Progenitor cell of endocrine pancreas (in vitro differentiated cells): ENCODE data around the gene DISP2. TPM values are rescaled to one million over a fixed set of nuclear protein-coding genes. Genes with fewer than 3 reads are reported as not detected.
A peak's percentile ranks its signal among the peaks of the same experiment; 100 is the strongest.

Experiments used
- DNase-seq: peaks from one replicate; pipeline ENCODE4 v3.0.0; 2021; ENCODE audit warnings: low spot score; ENCODE audit not compliant: unreplicated experiment
- H3K27ac Mint-ChIP-seq: 2 replicates; pipeline ENCODE4 v1.8.0; 2021; ENCODE audit warnings: mild to moderate bottlenecking, moderate library complexity, mixed read lengths
- H3K27me3 Mint-ChIP-seq: 2 replicates; pipeline ENCODE4 v1.8.0; 2021; ENCODE audit warnings: mixed read lengths
- H3K36me3 Mint-ChIP-seq: 2 replicates; pipeline ENCODE4 v1.8.0; 2022; ENCODE audit warnings: mixed read lengths; ENCODE audit not compliant: insufficient read depth
- H3K4me1 Mint-ChIP-seq: 2 replicates; pipeline ENCODE4 v1.8.0; 2021; ENCODE audit warnings: low read depth, mixed read lengths
- H3K4me3 Mint-ChIP-seq: 2 replicates; pipeline ENCODE4 v1.8.0; 2021; ENCODE audit warnings: low read depth, mild to moderate bottlenecking, moderate library complexity, mixed read lengths
- H3K9me3 Mint-ChIP-seq: 2 replicates; pipeline ENCODE4 v1.8.0; 2021; ENCODE audit warnings: low read depth, mixed read lengths
- total RNA-seq: library from RNA; stranded (reverse); gene quantifications from 2 replicates; pipeline ENCODE4 v1.2.1, GENCODE V29; 2021
- TF ChIP-seq, protein P1 (sequence below): fragments of 200-600 bp; sonication (generic); IDR thresholded peaks from one replicate; pipeline ENCODE4 v1.5.0; 2021; ENCODE audit warnings: antibody characterized with exemption, mild to moderate bottlenecking; ENCODE audit not compliant: unreplicated experiment

Gene DISP2
- total RNA-seq, 1 donor from 2014 or later = 3.2 TPM

DNA sequence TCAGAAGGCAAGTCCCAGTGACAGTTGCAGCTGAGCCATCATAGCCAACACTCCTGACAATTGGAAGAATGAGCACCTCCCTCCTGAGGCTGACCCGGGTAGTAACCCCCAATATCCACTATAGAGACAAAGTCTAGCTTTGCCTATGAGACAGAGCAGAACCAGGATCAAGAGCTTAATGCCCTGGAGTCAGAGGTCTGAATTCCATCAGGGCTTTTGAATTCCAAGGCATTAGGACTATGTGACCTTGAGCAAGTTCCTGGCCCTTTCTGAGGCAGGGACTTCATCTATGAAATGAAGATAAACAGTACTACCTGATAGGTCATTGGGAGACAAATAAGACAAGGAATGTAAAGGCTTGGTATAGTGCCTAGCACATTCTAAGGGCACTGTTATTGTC, 37.6 kb upstream of the DISP2 start:
- TF ChIP-seq, protein P1, sequence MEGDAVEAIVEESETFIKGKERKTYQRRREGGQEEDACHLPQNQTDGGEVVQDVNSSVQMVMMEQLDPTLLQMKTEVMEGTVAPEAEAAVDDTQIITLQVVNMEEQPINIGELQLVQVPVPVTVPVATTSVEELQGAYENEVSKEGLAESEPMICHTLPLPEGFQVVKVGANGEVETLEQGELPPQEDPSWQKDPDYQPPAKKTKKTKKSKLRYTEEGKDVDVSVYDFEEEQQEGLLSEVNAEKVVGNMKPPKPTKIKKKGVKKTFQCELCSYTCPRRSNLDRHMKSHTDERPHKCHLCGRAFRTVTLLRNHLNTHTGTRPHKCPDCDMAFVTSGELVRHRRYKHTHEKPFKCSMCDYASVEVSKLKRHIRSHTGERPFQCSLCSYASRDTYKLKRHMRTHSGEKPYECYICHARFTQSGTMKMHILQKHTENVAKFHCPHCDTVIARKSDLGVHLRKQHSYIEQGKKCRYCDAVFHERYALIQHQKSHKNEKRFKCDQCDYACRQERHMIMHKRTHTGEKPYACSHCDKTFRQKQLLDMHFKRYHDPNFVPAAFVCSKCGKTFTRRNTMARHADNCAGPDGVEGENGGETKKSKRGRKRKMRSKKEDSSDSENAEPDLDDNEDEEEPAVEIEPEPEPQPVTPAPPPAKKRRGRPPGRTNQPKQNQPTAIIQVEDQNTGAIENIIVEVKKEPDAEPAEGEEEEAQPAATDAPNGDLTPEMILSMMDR = no peak
- H3K27ac Mint-ChIP-seq = no peak overlapping the region
- H3K9me3 Mint-ChIP-seq = peaks cover 4% of the 10 kb centered on the region
- no peak for DNase-seq
- no peaks in the 10 kb centered on the region for H3K36me3 Mint-ChIP-seq
- H3K27me3 Mint-ChIP-seq = peaks cover 60% of the 10 kb centered on the region
- no peaks in the 10 kb centered on the region for H3K4me1 Mint-ChIP-seq
- H3K4me3 Mint-ChIP-seq = no peak overlapping the region

DNA sequence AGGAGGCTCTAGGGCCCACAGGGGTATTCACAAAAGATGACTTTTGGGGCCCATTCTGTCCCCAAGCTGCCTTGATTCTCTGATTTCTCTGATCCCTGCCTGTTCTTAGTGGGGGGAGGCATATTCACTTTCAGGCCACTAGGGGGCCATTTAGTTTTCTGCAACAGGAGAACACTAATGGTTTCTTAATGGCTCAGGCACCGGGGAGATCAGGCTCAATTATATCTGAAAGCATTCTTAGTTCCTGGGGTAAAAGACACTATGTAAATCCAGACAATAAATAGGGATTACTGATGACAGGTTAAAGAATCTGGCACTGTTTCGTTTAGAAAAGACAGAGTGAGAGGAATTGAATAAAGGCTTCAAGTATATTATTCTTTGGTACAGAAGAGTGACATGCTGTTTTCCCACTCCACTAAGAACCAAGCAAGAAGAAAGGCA, 37.1 kb upstream of the DISP2 start:
- Mint-ChIP-seq H3K9me3 (peaks cover 4% of the 10 kb centered on the region), H3K4me1 (no peaks in the 10 kb centered on the region), H3K27ac (no peak overlapping the region), H3K4me3 (no peak overlapping the region), H3K27me3 (peaks cover 60% of the 10 kb centered on the region), H3K36me3 (peaks cover under 1% of the 10 kb centered on the region)
- DNase-seq = no peak
- TF ChIP-seq, protein P1 = peak; percentile 87

DNA sequence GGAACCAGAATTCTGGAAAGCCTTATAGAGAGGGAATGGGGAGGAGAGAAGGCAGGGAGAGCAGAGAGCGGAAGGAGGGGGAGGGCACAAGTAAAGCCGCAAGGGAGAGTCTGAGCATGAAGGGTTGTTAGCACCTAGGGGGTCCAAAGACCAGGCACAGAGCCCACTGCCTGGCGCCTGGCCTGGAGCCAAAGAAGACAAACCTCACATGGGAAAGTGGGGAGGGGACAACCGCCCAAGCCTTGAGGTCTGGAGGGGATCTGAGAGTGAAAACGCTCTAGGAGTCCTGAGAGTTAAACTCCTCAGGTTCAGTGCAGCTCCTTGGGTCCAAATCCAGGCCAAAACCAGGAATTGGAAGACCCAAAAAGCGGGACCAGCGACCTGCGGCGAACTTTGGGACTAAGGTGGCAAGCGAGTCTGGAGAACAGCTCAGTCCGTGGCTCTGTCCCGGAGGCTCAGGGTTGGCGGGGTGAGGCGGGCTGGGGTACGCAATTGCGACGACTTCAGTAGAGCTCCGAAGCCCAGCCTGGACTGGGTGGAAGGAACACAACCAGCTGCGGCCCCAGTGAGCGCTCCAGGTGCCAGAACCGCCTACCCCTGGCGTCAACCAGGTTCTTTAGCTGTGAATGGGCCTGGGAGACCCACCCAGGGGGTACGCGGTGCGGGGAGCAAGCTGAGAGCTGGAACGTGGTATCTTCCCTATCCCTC, 35.3 kb upstream of the DISP2 start:
- Mint-ChIP-seq H3K4me3 (peak overlapping the region; percentile 50), H3K27ac (no peak overlapping the region), H3K4me1 (no peaks in the 10 kb centered on the region), H3K27me3 (peaks cover 62% of the 10 kb centered on the region), H3K36me3 (peaks cover 2% of the 10 kb centered on the region), H3K9me3 (peaks cover 4% of the 10 kb centered on the region)
- TF ChIP-seq, protein P1 = no peak
- no peak for DNase-seq

DNA sequence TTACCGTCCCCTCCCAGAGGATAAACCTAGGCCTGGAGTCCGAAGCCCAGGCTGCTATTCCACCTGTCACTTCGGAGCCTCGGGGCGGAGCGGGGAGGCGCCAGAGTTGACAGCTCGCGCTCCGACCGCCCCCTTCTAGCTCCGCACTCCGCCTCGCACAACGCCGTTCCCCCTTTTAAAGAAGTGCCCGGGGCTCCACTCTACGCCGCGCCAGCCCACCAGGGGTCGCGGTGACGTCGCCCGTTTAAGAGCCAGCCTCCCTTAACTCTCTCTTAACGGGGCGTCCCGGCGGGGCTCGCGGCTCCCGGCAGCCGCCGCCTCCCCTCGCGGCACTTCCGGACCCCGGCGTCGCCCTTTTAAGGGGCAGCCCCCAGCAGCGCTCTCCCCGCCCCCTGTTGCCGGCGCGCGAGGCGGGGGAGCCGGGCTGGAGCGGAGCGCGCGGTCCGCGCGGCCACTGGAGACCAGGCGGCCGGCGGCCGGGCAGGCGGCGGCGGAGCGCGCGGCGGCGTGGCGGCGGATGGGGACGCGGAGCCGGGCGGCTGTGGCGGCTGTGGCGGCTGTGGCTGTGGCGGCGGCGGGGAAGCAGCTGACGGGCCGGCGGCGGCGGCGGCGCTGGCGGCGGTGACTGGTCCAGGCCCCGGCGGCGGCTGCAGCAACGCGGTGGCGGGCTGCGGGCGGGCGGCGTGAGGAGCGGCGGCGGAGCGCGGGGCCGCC, 34.6 kb upstream of the DISP2 start, which contains the start of gene INAFM2:
INAFM2 (plus strand) TSS at position 454 of the 714 bp plus-strand sequence. CDS start 364 bp downstream, outside the sequence.
- Mint-ChIP-seq H3K4me3 (peak within 1 kb of the TSS; percentile 68), H3K9me3 (peaks cover 4% of the 10 kb centered on the region), H3K27ac (peak within 1 kb of the TSS; percentile 4), H3K27me3 (peaks cover 63% of the 10 kb centered on the region), H3K4me1 (no peaks in the 10 kb centered on the region), H3K36me3 (peaks cover 2% of the 10 kb centered on the region)
- DNase-seq = peak; percentile 85
- TF ChIP-seq, protein P1 = peak; percentile 81
